Stomach (tissue), 9 donors: ENCODE measurements around the gene SDR9C7. TPM values are rescaled to one million over a fixed set of nuclear protein-coding genes. Genes with fewer than 3 reads are reported as not detected.
"Not testable (repeated sequence)": the region's sequence is repeated elsewhere in the genome, so short reads cannot be mapped to it uniquely, and the experiment has no call there.

Experiments
- DNase-seq, 2 donors: peaks; one replicate each; pipeline versions ENCODE4 v3.0.0 to v3.0.0-alpha.2; 2013 to 2019
- H3K27ac ChIP-seq, 5 donors: fragments of 200-600 bp in 4 of 5; sonication (generic) in 4 of 5; one replicate each; pipeline ENCODE4 v1.5.1; 2013 to 2019; ENCODE audit warnings: mild to moderate bottlenecking in 1 of 5, moderate library complexity in 1 of 5
- H3K27me3 ChIP-seq, 3 donors: fragments of 200-600 bp; sonication (generic); one replicate each; pipeline ENCODE4 v1.5.1; 2017 to 2019; ENCODE audit warnings: mixed run types in 1 of 3
- H3K36me3 ChIP-seq, 4 donors: fragments of 200-600 bp; sonication (generic); 1 replicate in 3 of 4; 2 replicates in 1 of 4; pipeline ENCODE4 v1.5.1; 2016 to 2019
- H3K4me1 ChIP-seq, 4 donors: fragments of 200-600 bp; sonication (generic); one replicate each; pipeline ENCODE4 v1.5.1; 2016 to 2019
- H3K4me3 ChIP-seq, 4 donors: fragments of 200-600 bp; sonication (generic) in 3 of 4; one replicate each; pipeline ENCODE4 v1.5.1; 2016 to 2019; ENCODE audit warnings: mild to moderate bottlenecking in 1 of 4
- H3K9me3 ChIP-seq, 4 donors: fragments of 200-600 bp; sonication (generic); one replicate each; pipeline ENCODE4 v1.5.1; 2016 to 2019
- CTCF ChIP-seq, 7 experiments: fragments of 450-650 bp in 4 of 7; fragments of 200-600 bp in 3 of 7; sonication (generic) in 3 of 7; IDR thresholded peaks; one replicate each; pipeline ENCODE4 v1.5.1; 2016 to 2019; ENCODE audit warnings: antibody characterized with exemption in 7 of 7, control low read depth in 2 of 7, mild to moderate bottlenecking in 1 of 7
- EP300 ChIP-seq: sonication (generic); formaldehyde crosslinking; IDR thresholded peaks from one replicate; pipeline ENCODE4 v1.6.1; 2017; ENCODE audit warnings: antibody characterized with exemption
- POLR2A ChIP-seq, 4 donors: fragments of 450-650 bp; IDR thresholded peaks; one replicate each; pipeline ENCODE4 v1.6.1; 2016; ENCODE audit warnings: antibody characterized with exemption in 4 of 4, control low read depth in 2 of 4, mild to moderate bottlenecking in 1 of 4, moderate library complexity in 1 of 4
- POLR2AphosphoS5 ChIP-seq, 3 donors: sonication (generic); formaldehyde crosslinking; IDR thresholded peaks; one replicate each; pipeline ENCODE4 v1.6.1; 2016; ENCODE audit warnings: antibody characterized with exemption in 3 of 3
- WGBS, 5 donors: extraction: QIAGEN DNeasy Blood & Tissue Kit in 3 of 5; methylation state at CpG; one replicate each; pipeline versions ENCODE4 v1.1.5 to v1.1.7; 2013 to 2018; 5-methylcytosine and 5-hydroxymethylcytosine counted together
- intact Hi-C: fragments of 100-400 bp; cut with DNase I; formaldehyde crosslinking; loops from one replicate; pipeline ENCODE4 v1.15.1; 2023; ENCODE audit warnings: low total_unique reads
- polyA plus RNA-seq, 3 donors: library from polyadenylated mRNA; stranded (reverse); fragments of 200-250 nt; gene quantifications; one replicate each; pipeline ENCODE4 v1.2.3, GENCODE V29; 2013
- total RNA-seq, 5 donors: library from RNA; depleted of rRNA; stranded (reverse); fragments of >200 nt; gene quantifications; one replicate each; pipeline versions ENCODE4 v1.1.0 to v1.2.3, GENCODE V29; 2014 to 2016
- donor health status: healthy with polysubstance abuse.
- donor health status: Bipolar disorder and iron deficiency.
- donor health status: healthy.

Gene SDR9C7
- total and polyA plus RNA-seq, 8 donors, result 0.50 TPM; not detected in 7

- H3K4me1 ChIP-seq, DNase-seq, intact Hi-C loops, H3K4me3 ChIP-seq, H3K27me3 ChIP-seq, H3K36me3 ChIP-seq, H3K27ac ChIP-seq: not testable (repeated sequence)
- H3K9me3 ChIP-seq, result peaks cover 3 to 34% (median 24%) of the 10 kb centered on the region in 4 donors
- WGBS, 5 donors, result 48 to 67% (median 62%) methylated on average over 4 of the region's 4 CpGs
Observed at GRCh38 chr12:56962247-56962646, 28.0 kb upstream of the SDR9C7 start.

- intact Hi-C loops, result no loop called here
- no peak overlapping the region for H3K27ac ChIP-seq
- no peaks in the 10 kb centered on the region for H3K4me1 ChIP-seq
- WGBS, 5 donors, result 69 to 89% (median 78%) methylated on average over 2 of the region's 2 CpGs
- H3K9me3 ChIP-seq, result peaks cover 3 to 23% (median 16%) of the 10 kb centered on the region in 4 donors
- no peaks in the 10 kb centered on the region for H3K36me3 ChIP-seq
- no peak overlapping the region for H3K4me3 ChIP-seq
- no peak for DNase-seq
- no peak for TF ChIP-seq CTCF (IDR thresholded peaks at IDR 0.05)
- H3K27me3 ChIP-seq, result no peaks in the 10 kb centered on the region
Observed at GRCh38 chr12:56958422-56958821, 24.2 kb upstream of the SDR9C7 start.

- WGBS, 5 donors, result 70 to 87% (median 87%) methylated on average over 10 of the region's 10 CpGs
- TF ChIP-seq EP300 (no peak), CTCF (IDR thresholded peaks at IDR 0.05) (no peak), POLR2A (IDR thresholded peaks at IDR 0.05) (no peak), POLR2AphosphoS5 (IDR thresholded peaks at IDR 0.05) (no peak)
- no peak for DNase-seq
- Histone ChIP-seq H3K27ac (no peak within 1 kb of the TSS), H3K27me3 (no peaks in the 10 kb centered on the region), H3K4me3 (no peak within 1 kb of the TSS), H3K4me1 (no peaks in the 10 kb centered on the region), H3K36me3 (no peaks in the 10 kb centered on the region), H3K9me3 (peaks cover 3 to 23% (median 16%) of the 10 kb centered on the region in 4 donors)
- intact Hi-C loops, result no loop called here
Observed at GRCh38 chr12:56957229-56958052, 23.2 kb upstream of the SDR9C7 start, which contains the start of gene RDH16. TSS of gene RDH16 (minus strand) at chr12:56957608. CDS start at chr12:56957462, 146 bp downstream.

GRCh38 chr12:56955631-56956256 is 21.5 kb upstream of the SDR9C7 start:
- Histone ChIP-seq H3K36me3 (no peaks in the 10 kb centered on the region), H3K4me3 (no peak overlapping the region), H3K4me1 (no peaks in the 10 kb centered on the region), H3K27me3 (no peaks in the 10 kb centered on the region), H3K9me3 (peaks cover 3 to 23% (median 16%) of the 10 kb centered on the region in 4 donors), H3K27ac (no peak overlapping the region)
- intact Hi-C loops, result no loop called here
- DNase-seq, result no peak
- WGBS, 5 donors, result 59 to 71% (median 66%) methylated on average over 2 of the region's 2 CpGs
- TF ChIP-seq CTCF (IDR thresholded peaks at IDR 0.05) (no peak), EP300 (no peak), POLR2AphosphoS5 (IDR thresholded peaks at IDR 0.05) (no peak), POLR2A (IDR thresholded peaks at IDR 0.05) (no peak)

GRCh38 chr12:56954958-56955355 is 20.7 kb upstream of the SDR9C7 start:
- no peak overlapping the region for H3K27ac ChIP-seq
- no peaks in the 10 kb centered on the region for H3K4me1 ChIP-seq
- intact Hi-C loops, result no loop called here
- TF ChIP-seq POLR2AphosphoS5 (IDR thresholded peaks at IDR 0.05), result no peak
- no peak for TF ChIP-seq EP300
- no peak for TF ChIP-seq POLR2A (IDR thresholded peaks at IDR 0.05)
- no peak for TF ChIP-seq CTCF (IDR thresholded peaks at IDR 0.05)
- no peaks in the 10 kb centered on the region for H3K27me3 ChIP-seq
- H3K9me3 ChIP-seq, result peaks cover 3 to 23% (median 16%) of the 10 kb centered on the region in 4 donors
- no peak for DNase-seq
- no peaks in the 10 kb centered on the region for H3K36me3 ChIP-seq
- WGBS, 5 donors, result 79 to 84% (median 81%) methylated on average over 6 of the region's 6 CpGs
- H3K4me3 ChIP-seq, result no peak overlapping the region
